GM18909 (cell line): ENCODE measurements around the gene TMEM259.
"Not testable (repeated sequence)": the region's sequence is repeated elsewhere in the genome, so short reads cannot be mapped to it uniquely, and the experiment has no call there.

Experiments
- ATAC-seq: cut with Tn5 transposase; IDR thresholded peaks from one replicate; pipeline ENCODE4 v1.9.1; 2021; ENCODE audit warnings: mild to moderate bottlenecking; ENCODE audit not compliant: unreplicated experiment, poor library complexity

Gene TMEM259

GRCh38 chr19:1040476-1041271 lies 19.8 kb upstream of the TMEM259 start:
- ATAC-seq = peak; percentile 43

- peak; percentile 76 for ATAC-seq
These were observed 18.9 kb upstream of the TMEM259 start, which contains the start of gene ABCA7 for GRCh38 chr19:1039646-1040475. TSS of gene ABCA7 (plus strand) at chr19:1040107. CDS start at chr19:1041362, 1,255 bp downstream.

- ATAC-seq = no peak
These were observed 18.2 kb upstream of the TMEM259 start for GRCh38 chr19:1038978-1039645.

- ATAC-seq = peak; percentile 4
These were observed 16.7 kb upstream of the TMEM259 start for GRCh38 chr19:1037621-1038064.

- no peak for ATAC-seq
These were observed 15.2 kb upstream of the TMEM259 start for GRCh38 chr19:1035998-1036621.

GRCh38 chr19:1032264-1032867 lies 11.4 kb upstream of the TMEM259 start:
- ATAC-seq = no peak

GRCh38 chr19:1028062-1028926 lies 7.4 kb upstream of the TMEM259 start:
- peak; percentile 46 for ATAC-seq

GRCh38 chr19:1027650-1028061 lies 6.7 kb upstream of the TMEM259 start:
- ATAC-seq = no peak

- peak; percentile 3 for ATAC-seq
These were observed 6.1 kb upstream of the TMEM259 start for GRCh38 chr19:1026783-1027649.

- peak; percentile 56 for ATAC-seq
These were observed 5.2 kb upstream of the TMEM259 start, which contains the start of gene CNN2 for GRCh38 chr19:1025960-1026782. TSS of gene CNN2 (plus strand) at chr19:1026608. CDS start at chr19:1026662, 54 bp downstream.

- ATAC-seq = not testable (repeated sequence)
These were observed 4.2 kb upstream of the TMEM259 start for GRCh38 chr19:1025080-1025479.

GRCh38 chr19:1023883-1024188 lies 2.9 kb upstream of the TMEM259 start:
- not testable (repeated sequence) for ATAC-seq

- ATAC-seq = no peak
These were observed 699 bp downstream of the TMEM259 start for GRCh38 chr19:1019980-1020867.

GRCh38 chr19:1019616-1019961 lies 1.3 kb downstream of the TMEM259 start:
- no peak for ATAC-seq

- ATAC-seq = no peak
These were observed 1.8 kb downstream of the TMEM259 start for GRCh38 chr19:1018932-1019615.

GRCh38 chr19:1018393-1018792 lies 2.5 kb downstream of the TMEM259 start:
- no peak for ATAC-seq
